Measurements from ENCODE around the gene FMN1. TPM values are rescaled to one million over a fixed set of nuclear protein-coding genes. Genes with fewer than 3 reads are reported as not detected.

FMN1 gene
- total and polyA plus RNA-seq, 10 of the 15 experiments (the other 5 are each of a cell fraction or from before 2014, with no cell fraction given): 0.05 to 0.16 (median 0.08) TPM; not detected in 4

GRCh38 chr15:32870240-32871033 lies 324.1 kb downstream of the FMN1 start:
- H3K9ac ChIP-seq (ENCODE audit: control insufficient read depth, insufficient read depth, low read length): no peak overlapping the region
- peak; percentile 94 for ATAC-seq
- peak; percentile 60 for DNase-seq (ENCODE audit: low read depth, low spot score)
- intact Hi-C loops (cut with micrococcal nuclease; ENCODE audit: unreplicated experiment): loop anchor here (2.0 kb wide), 1 partner anchor 36 kb away; no protein-coding TSS in a partner anchor
- no peaks in the 10 kb centered on the region for H3K36me3 ChIP-seq (ENCODE audit: control insufficient read depth in 2 of 2, insufficient read depth in 2 of 2, low read length in 1 of 2)
- H3K9me3 ChIP-seq (replicated peaks; ENCODE audit: control insufficient read depth, insufficient read depth, low read length): no peaks in the 10 kb centered on the region
- ChIA-PET RAD21 (ENCODE audit: unreplicated experiment) (interaction anchor here (1.2 to 2.1 kb wide), 2 partner anchors 27 to 38 kb away, joined by 3 to 5 read pairs; no protein-coding TSS in a partner anchor), POLR2A (interaction anchor here (1.0 kb wide), 1 partner anchor 38 kb away, joined by 4 read pairs; no protein-coding TSS in a partner anchor), CTCF (interaction anchor here (3.6 kb wide), 1 partner anchor 26 kb away, joined by 19 read pairs; no protein-coding TSS in a partner anchor), SMC1A (ENCODE audit: uncharacterized antibody, unreplicated experiment) (interaction anchor here (0.7 to 2.0 kb wide), 5 partner anchors 9 to 66 kb away, joined by 3 to 10 read pairs (median 5); no protein-coding TSS in a partner anchor)
- H3K79me2 ChIP-seq (ENCODE audit: control insufficient read depth, insufficient read depth, low read length): no peaks in the 10 kb centered on the region
- no TSS peak for BruUV-seq (replicated peaks)
- no peak for FAIRE-seq
- in situ Hi-C loops (cut with MboI): no loop called here
- no peak overlapping the region for H2AFZ ChIP-seq (ENCODE audit: control insufficient read depth, low read depth, low read length)
- no peak overlapping the region for H3K4me3 ChIP-seq
- no peaks in the 10 kb centered on the region for H3K27me3 ChIP-seq (replicated peaks in 1 of 2; ENCODE audit: control insufficient read depth in 2 of 2, insufficient read depth in 2 of 2, low read length in 1 of 2)
- peaks cover 3% of the 10 kb centered on the region; the same call in 1 of the 2 replicates for H3K4me1 ChIP-seq (ENCODE audit: control insufficient read depth, insufficient read depth, low read length)
- H3K27ac ChIP-seq (ENCODE audit: control insufficient read depth, insufficient read depth): no peak overlapping the region
- H3K4me2 ChIP-seq (ENCODE audit: control insufficient read depth, insufficient read depth): no peak overlapping the region
- WGBS (ENCODE audit: insufficient coverage, insufficient replicate concordance, low lambda C conversion rate, missing lambda C conversion rate): 25% methylated on average over 14 of the region's 14 CpGs
- no peaks in the 10 kb centered on the region for H4K20me1 ChIP-seq (ENCODE audit: control insufficient read depth, insufficient read depth)
- TF ChIP-seq CREB1 (IDR thresholded peaks at IDR 0.05; ENCODE audit: low read depth) (peak; percentile 92), POU2F2 (IDR thresholded peaks at IDR 0.05; ENCODE audit: borderline replicate concordance, low read depth, low read length) (peak; percentile 79; the same call in 2 of the 3 replicates), E2F4 (IDR thresholded peaks at IDR 0.05; ENCODE audit: low read depth, low read length) (peak; percentile 81), DPF2 (IDR thresholded peaks at IDR 0.05) (peak; percentile 62), BCL11A (IDR thresholded peaks at IDR 0.05; ENCODE audit: low read depth, low read length) (peak; percentile 92), BHLHE40 (IDR thresholded peaks at IDR 0.05; ENCODE audit: borderline replicate concordance in 1 of 2, low read depth in 2 of 2, low read length in 1 of 2) (peak in 1 of 2 experiments; percentile 15; a peak in 1 of 4 replicates), MTA2 (IDR thresholded peaks at IDR 0.05; ENCODE audit: low read depth) (peak; percentile 73), EP300 (IDR thresholded peaks at IDR 0.05; ENCODE audit: borderline replicate concordance in 1 of 2, control insufficient read depth in 1 of 2, low read depth in 2 of 2, low read length in 2 of 2) (peak; percentile 89 to 92), IKZF2 (IDR thresholded peaks at IDR 0.05) (peak in 1 of 2 experiments; percentile 18; a peak in 1 of 4 replicates), CHD2 (IDR thresholded peaks at IDR 0.05; ENCODE audit: borderline replicate concordance, low read depth, low read length) (peak; percentile 58; the same call in 1 of the 2 replicates), JUNB (IDR thresholded peaks at IDR 0.05) (peak; percentile 49), NBN (IDR thresholded peaks at IDR 0.05) (0 out of 2 replicates have a peak, but pooled peaks have one; percentile 13), RUNX3 (IDR thresholded peaks at IDR 0.05; ENCODE audit: low read length) (peak; percentile 80), ASH2L (IDR thresholded peaks at IDR 0.05; ENCODE audit: borderline replicate concordance, low read depth) (no peak), CREM (IDR thresholded peaks at IDR 0.05; ENCODE audit: low read depth) (peak; percentile 90), ATF7 (IDR thresholded peaks at IDR 0.05; ENCODE audit: low read depth) (peak; percentile 77)
- TF ChIP-seq, protein P1, sequence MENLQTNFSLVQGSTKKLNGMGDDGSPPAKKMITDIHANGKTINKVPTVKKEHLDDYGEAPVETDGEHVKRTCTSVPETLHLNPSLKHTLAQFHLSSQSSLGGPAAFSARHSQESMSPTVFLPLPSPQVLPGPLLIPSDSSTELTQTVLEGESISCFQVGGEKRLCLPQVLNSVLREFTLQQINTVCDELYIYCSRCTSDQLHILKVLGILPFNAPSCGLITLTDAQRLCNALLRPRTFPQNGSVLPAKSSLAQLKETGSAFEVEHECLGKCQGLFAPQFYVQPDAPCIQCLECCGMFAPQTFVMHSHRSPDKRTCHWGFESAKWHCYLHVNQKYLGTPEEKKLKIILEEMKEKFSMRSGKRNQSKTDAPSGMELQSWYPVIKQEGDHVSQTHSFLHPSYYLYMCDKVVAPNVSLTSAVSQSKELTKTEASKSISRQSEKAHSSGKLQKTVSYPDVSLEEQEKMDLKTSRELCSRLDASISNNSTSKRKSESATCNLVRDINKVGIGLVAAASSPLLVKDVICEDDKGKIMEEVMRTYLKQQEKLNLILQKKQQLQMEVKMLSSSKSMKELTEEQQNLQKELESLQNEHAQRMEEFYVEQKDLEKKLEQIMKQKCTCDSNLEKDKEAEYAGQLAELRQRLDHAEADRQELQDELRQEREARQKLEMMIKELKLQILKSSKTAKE (IDR thresholded peaks at IDR 0.05; ENCODE audit: low read depth, poor library complexity, severe bottlenecking): peak; percentile 21
- TF ChIP-seq, protein P2, sequence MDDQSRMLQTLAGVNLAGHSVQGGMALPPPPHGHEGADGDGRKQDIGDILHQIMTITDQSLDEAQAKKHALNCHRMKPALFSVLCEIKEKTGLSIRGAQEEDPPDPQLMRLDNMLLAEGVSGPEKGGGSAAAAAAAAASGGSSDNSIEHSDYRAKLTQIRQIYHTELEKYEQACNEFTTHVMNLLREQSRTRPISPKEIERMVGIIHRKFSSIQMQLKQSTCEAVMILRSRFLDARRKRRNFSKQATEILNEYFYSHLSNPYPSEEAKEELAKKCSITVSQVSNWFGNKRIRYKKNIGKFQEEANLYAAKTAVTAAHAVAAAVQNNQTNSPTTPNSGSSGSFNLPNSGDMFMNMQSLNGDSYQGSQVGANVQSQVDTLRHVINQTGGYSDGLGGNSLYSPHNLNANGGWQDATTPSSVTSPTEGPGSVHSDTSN (IDR thresholded peaks at IDR 0.05; ENCODE audit: insufficient replicate concordance, low read depth, low read length): peak; percentile 42

Data from GM12878 (cell line).